Omental fat pad (tissue), 4 donors: ENCODE measurements around the gene PTPRM. TPM values are rescaled to one million over a fixed set of nuclear protein-coding genes. Genes with fewer than 3 reads are reported as not detected.

Experiments used
- ATAC-seq: fragments of 150-250 bp; one replicate; pipeline ENCODE4 v1.9.1; 2016; ENCODE audit warnings: mild to moderate bottlenecking, moderate library complexity; ENCODE audit not compliant: low FRiP score
- DNase-seq: peaks from one replicate; pipeline ENCODE4 v3.0.0-alpha.2; 2019; ENCODE audit warnings: low spot score
- CTCF ChIP-seq, 3 donors: fragments of 450-650 bp; IDR thresholded peaks; one replicate each; pipeline ENCODE4 v1.5.1; 2016 to 2017; ENCODE audit warnings: antibody characterized with exemption in 3 of 3, mild to moderate bottlenecking in 3 of 3, moderate library complexity in 2 of 3
- total RNA-seq, 4 donors: library from RNA; depleted of rRNA; stranded (reverse); fragments of >200 nt; gene quantifications; one replicate each; pipeline ENCODE4 v1.1.0, GENCODE V29; 2016

The PTPRM gene
- total RNA-seq, 4 donors from 2014 or later, result 64.8 to 238 (median 144) TPM

DNA sequence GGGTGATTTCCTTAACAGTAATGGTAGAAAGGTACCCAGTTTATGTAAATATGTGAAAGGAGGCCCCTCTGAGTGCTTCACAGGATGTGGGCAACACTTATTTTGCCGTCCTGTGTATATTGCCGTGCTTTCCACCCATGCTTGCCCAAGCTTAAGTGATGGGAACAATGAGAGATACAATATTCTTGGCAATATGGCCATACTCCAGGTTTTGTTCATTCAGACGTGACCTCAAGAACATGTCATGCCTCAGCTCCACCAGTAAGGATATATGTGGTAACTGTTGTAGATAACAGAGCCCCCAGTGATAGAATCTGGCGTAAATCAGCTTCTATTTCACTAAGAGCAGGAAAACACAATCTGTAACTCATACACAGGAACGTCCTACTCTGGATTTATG, 318.7 kb downstream of the PTPRM start:
- ATAC-seq (no peak), DNase-seq (no peak)
- TF ChIP-seq CTCF (IDR thresholded peaks at IDR 0.05), result no peak

GRCh38 chr18:7886436-7886835, 319.3 kb downstream of the PTPRM start:
- TF ChIP-seq CTCF (IDR thresholded peaks at IDR 0.05), result no peak
- no peak for DNase-seq
- no peak for ATAC-seq

- DNase-seq (no peak), ATAC-seq (no peak)
- TF ChIP-seq CTCF (IDR thresholded peaks at IDR 0.05), result no peak
Observed at GRCh38 chr18:7889515-7889914, 322.4 kb downstream of the PTPRM start.

GRCh38 chr18:7890075-7890474, 323.0 kb downstream of the PTPRM start:
- TF ChIP-seq CTCF (IDR thresholded peaks at IDR 0.05), result no peak
- ATAC-seq (no peak), DNase-seq (no peak)

DNA sequence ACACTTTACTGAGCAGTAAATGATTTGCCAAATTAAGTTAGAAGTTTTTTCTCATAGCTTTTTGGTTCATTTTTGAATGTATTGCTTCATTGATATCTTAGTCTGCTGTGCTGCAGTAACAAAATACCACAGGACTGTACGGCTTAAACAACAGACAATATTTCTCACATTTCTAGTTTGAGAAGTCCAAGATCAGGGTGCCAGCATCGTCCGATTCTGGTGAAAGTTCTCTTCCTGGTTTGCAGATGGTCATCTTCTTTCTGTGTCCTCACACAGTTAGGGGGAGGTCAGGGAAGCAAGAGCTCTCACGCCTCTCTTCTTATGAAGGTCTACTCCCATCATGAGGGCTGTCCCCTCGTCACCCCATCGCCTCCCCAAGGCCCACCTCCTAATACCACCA, 325.4 kb downstream of the PTPRM start:
- ATAC-seq (no peak), DNase-seq (no peak)
- TF ChIP-seq CTCF (IDR thresholded peaks at IDR 0.05), result no peak

GRCh38 chr18:7894592-7894991, 327.5 kb downstream of the PTPRM start:
- TF ChIP-seq CTCF (IDR thresholded peaks at IDR 0.05), result no peak
- no peak for ATAC-seq
- DNase-seq, result no peak

- TF ChIP-seq CTCF (IDR thresholded peaks at IDR 0.05), result no peak
- DNase-seq (no peak), ATAC-seq (no peak)
Observed at GRCh38 chr18:7895346-7895745, 328.2 kb downstream of the PTPRM start.
